GM12878 (cell line): Measurements from ENCODE around the gene HHAT. TPM values are rescaled to one million over a fixed set of nuclear protein-coding genes. Genes with fewer than 3 reads are reported as not detected.

Source experiments
- ATAC-seq: fragments of 200-7000 bp; cut with Tn5 transposase; 3 replicates; pipeline ENCODE4 v1.9.1; 2020; ENCODE audit warnings: mild to moderate bottlenecking, moderate library complexity
- BruUV-seq: library from RNA; stranded (reverse); fragments of 400-500 nt; replicated peaks from 2 replicates; lab custom pipeline; 2021; lab: Mats Ljungman, UMichigan
- CTCF ChIA-PET: fragments of 300-600 bp; sonication (Branson Sonifier 250); formaldehyde crosslinking; extraction: SDS; loops from one replicate; lab custom pipeline; 2021; ENCODE audit warnings: inconsistent platforms; lab: Yijun Ruan, JAX
- POLR2A ChIA-PET: fragments of 350-600 bp; formaldehyde crosslinking; extraction: SDS; loops from one replicate; lab custom pipeline; 2021; ENCODE audit warnings: inconsistent platforms; lab: Charles Lee
- RAD21 ChIA-PET: fragments of 300-600 bp; sonication (Branson Sonifier 250); formaldehyde crosslinking; loops from one replicate; lab custom pipeline; 2023; ENCODE audit warnings: antibody characterized with exemption; ENCODE audit not compliant: unreplicated experiment; lab: Charles Lee
- SMC1A ChIA-PET: fragments of 300-600 bp; sonication (Branson Sonifier 250); formaldehyde crosslinking; loops from one replicate; lab custom pipeline; 2023; ENCODE audit not compliant: unreplicated experiment, uncharacterized antibody; lab: Charles Lee
- DNase-seq: peaks from one replicate; pipeline ENCODE4 v3.0.0-alpha.2; 2011; ENCODE audit warnings: low read depth, low spot score
- FAIRE-seq: peaks from 3 replicates; lab custom pipeline; 2011; peaks lifted over from hg19 to GRCh38; lab: Jason Lieb, UNC
- H2AFZ ChIP-seq: 2 replicates; pipeline ENCODE4 v1.6.0; 2011; ENCODE audit warnings: low read depth, low read length, control low read depth; ENCODE audit not compliant: control insufficient read depth
- H3K27ac ChIP-seq: 2 replicates; pipeline ENCODE4 v1.5.1; 2011; ENCODE audit warnings: control low read depth; ENCODE audit not compliant: control insufficient read depth, insufficient read depth
- H3K27me3 ChIP-seq, 2 experiments: replicated peaks in 1 of 2; 2 replicates each; pipeline versions ENCODE4 v1.6.0 to v1.6.1; 2011; ENCODE audit warnings: low read length in 1 of 2; ENCODE audit not compliant: control insufficient read depth in 2 of 2, insufficient read depth in 2 of 2
- H3K36me3 ChIP-seq, 2 experiments: 2 replicates each; pipeline ENCODE4 v1.5.1; 2011; ENCODE audit warnings: low read length in 1 of 2; ENCODE audit not compliant: control insufficient read depth in 2 of 2, insufficient read depth in 2 of 2
- H3K4me1 ChIP-seq: 2 replicates; pipeline ENCODE4 v1.6.1; 2011; ENCODE audit warnings: mild to moderate bottlenecking, low read length, moderate library complexity, mixed read lengths; ENCODE audit not compliant: control insufficient read depth, insufficient read depth
- H3K4me2 ChIP-seq: 2 replicates; pipeline ENCODE4 v1.6.0; 2011; ENCODE audit warnings: control low read depth; ENCODE audit not compliant: control insufficient read depth, insufficient read depth
- H3K4me3 ChIP-seq: fragments of 200-600 bp; sonication (generic); 2 replicates; pipeline ENCODE4 v1.5.1; 2016
- H3K79me2 ChIP-seq: 2 replicates; pipeline ENCODE4 v1.6.0; 2011; ENCODE audit warnings: low read length; ENCODE audit not compliant: control insufficient read depth, insufficient read depth
- H3K9ac ChIP-seq: 2 replicates; pipeline ENCODE4 v1.8.0; 2011; ENCODE audit warnings: low read length, control low read depth, mixed read lengths; ENCODE audit not compliant: control insufficient read depth, insufficient read depth
- H3K9me3 ChIP-seq: replicated peaks from 3 replicates; pipeline ENCODE4 v1.5.1; 2011; ENCODE audit warnings: mild to moderate bottlenecking, low read length; ENCODE audit not compliant: control insufficient read depth, insufficient read depth
- H4K20me1 ChIP-seq: 2 replicates; pipeline ENCODE4 v1.6.0; 2011; ENCODE audit not compliant: control insufficient read depth, insufficient read depth
- FOXK2 ChIP-seq: fragments of 450-650 bp; IDR thresholded peaks from 2 replicates; pipeline ENCODE4 v1.6.1; 2017; ENCODE audit warnings: mild to moderate bottlenecking, moderate library complexity
- HDAC6 ChIP-seq: fragments of 200-600 bp; sonication (generic); IDR thresholded peaks from one replicate; pipeline ENCODE4 v1.8.0; 2017; ENCODE audit warnings: antibody characterized with exemption; ENCODE audit not compliant: unreplicated experiment
- IKZF2 ChIP-seq, 2 experiments: fragments of 450-650 bp; IDR thresholded peaks; 2 replicates each; pipeline ENCODE4 v1.6.1; 2017; ENCODE audit warnings: mild to moderate bottlenecking in 2 of 2, moderate library complexity in 2 of 2
- NKRF ChIP-seq: fragments of 450-650 bp; conservative IDR thresholded peaks from 2 replicates; pipeline ENCODE4 v1.6.1; 2017; ENCODE audit warnings: mild to moderate bottlenecking, moderate library complexity
- RELB ChIP-seq: fragments of 450-650 bp; IDR thresholded peaks from 2 replicates; pipeline ENCODE4 v1.6.1; 2017; ENCODE audit warnings: low read depth, mild to moderate bottlenecking, moderate library complexity
- RFX5 ChIP-seq: IDR thresholded peaks from 2 replicates; pipeline ENCODE4 v1.6.1; 2011; ENCODE audit warnings: low read depth, low read length, improper control_type of control experiment
- SMC3 ChIP-seq: IDR thresholded peaks from 2 replicates; pipeline ENCODE4 v1.6.1; 2011; ENCODE audit warnings: low read length, improper control_type of control experiment, borderline replicate concordance
- USF1 ChIP-seq: IDR thresholded peaks from 2 replicates; pipeline ENCODE4 v1.6.1; 2011; ENCODE audit warnings: borderline replicate concordance, low read depth, mild to moderate bottlenecking, moderate library complexity, mixed read lengths, low read length; ENCODE audit not compliant: insufficient read depth; ENCODE audit errors: extremely low read length
- WGBS: methylation state at CpG from one replicate; pipeline ENCODE4 v1.1.6; 2016; ENCODE audit warnings: low lambda C conversion rate; ENCODE audit not compliant: insufficient replicate concordance, insufficient coverage; ENCODE audit errors: missing lambda C conversion rate; 5-methylcytosine and 5-hydroxymethylcytosine counted together
- in situ Hi-C: fragments of 300-500 bp; cut with MboI; formaldehyde crosslinking; loops from 9 replicates; pipeline ENCODE4 v1.14.3; 2018; ENCODE audit warnings: mixed read lengths
- intact Hi-C: fragments of 100-400 bp; cut with micrococcal nuclease; formaldehyde crosslinking; loops from one replicate; pipeline ENCODE4 v1.14.2; 2022; ENCODE audit not compliant: unreplicated experiment
- polyA plus RNA-seq, 11 experiments: library from polyadenylated mRNA; depleted of rRNA in 4 of 11; unstranded in 6 of 11; stranded (reverse) in 5 of 11; fragments of >200 nt; fragmentation: Nextera tagmentation in 4 of 11; fragmentation: Illumina TruSeq in 1 of 11; extraction: Ambion mirVana in 4 of 11; extraction: Trizol in 1 of 11; gene quantifications; 1 replicate in 1 of 11; 2 replicates in 10 of 11; pipeline versions ENCODE4 v1.2.1 to v1.2.3, GENCODE V29; 2011 to 2016; ENCODE audit warnings: inconsistent platforms in 2 of 11, missing spikeins in 2 of 11, low read depth in 1 of 11
- total RNA-seq, 4 experiments: library from RNA; depleted of rRNA in 3 of 4; stranded (reverse); fragments of >200 nt in 3 of 4; fragmentation: Illumina TruSeq in 1 of 4; extraction: Trizol in 1 of 4; gene quantifications; 2 replicates each; pipeline versions ENCODE4 v1.2.1 to v1.2.3, GENCODE V29; 2013 to 2021

The HHAT gene
- total and polyA plus RNA-seq, 10 of the 15 experiments (the other 5 are each of a cell fraction or from before 2014, with no cell fraction given): 1.2 to 37.6 (median 2.6) TPM

- Histone ChIP-seq H4K20me1 (no peaks in the 10 kb centered on the region), H3K27me3 (no peaks in the 10 kb centered on the region), H3K9ac (no peak overlapping the region), H2AFZ (no peak overlapping the region), H3K4me2 (no peak overlapping the region), H3K27ac (no peak overlapping the region), H3K4me3 (no peak overlapping the region), H3K4me1 (no peaks in the 10 kb centered on the region), H3K79me2 (no peaks in the 10 kb centered on the region), H3K36me3 (no peaks in the 10 kb centered on the region), H3K9me3 (no peaks in the 10 kb centered on the region)
- FAIRE-seq (no peak), DNase-seq (no peak), ATAC-seq (no peak)
- ChIA-PET POLR2A (no interaction called here), CTCF (no interaction called here), SMC1A (no interaction called here), RAD21 (no interaction called here)
- no TSS peak for BruUV-seq
- intact Hi-C loops: no loop called here
- WGBS: 53% methylated on average over 6 of the region's 6 CpGs
- no peak for TF ChIP-seq RFX5
- no peak for TF ChIP-seq IKZF2 (IDR thresholded peaks at IDR 0.05)
- in situ Hi-C loops: no loop called here
Measured at GRCh38 chr1:210621712-210622111, 293.0 kb downstream of the HHAT start.

GRCh38 chr1:210624722-210625121, 296.0 kb downstream of the HHAT start:
- WGBS: 58% methylated on average over 1 of the region's 1 CpG
- Histone ChIP-seq H2AFZ (no peak overlapping the region), H4K20me1 (no peaks in the 10 kb centered on the region), H3K27me3 (no peaks in the 10 kb centered on the region), H3K4me3 (no peak overlapping the region), H3K36me3 (no peaks in the 10 kb centered on the region), H3K27ac (no peak overlapping the region), H3K4me1 (no peaks in the 10 kb centered on the region), H3K9me3 (no peaks in the 10 kb centered on the region), H3K79me2 (no peaks in the 10 kb centered on the region)
- SMC1A ChIA-PET: interaction anchor here (1.2 kb wide), 1 partner anchor 11 kb away, joined by 3 read pairs; no protein-coding TSS in a partner anchor
- DNase-seq: no peak
- ATAC-seq: no peak
- RAD21 ChIA-PET: no interaction called here
- no TSS peak for BruUV-seq
- CTCF ChIA-PET: no interaction called here
- in situ Hi-C loops: no loop called here
- POLR2A ChIA-PET: interaction anchor here (0.5 kb wide), 1 partner anchor 249 kb away, joined by 5 read pairs; no protein-coding TSS in a partner anchor
- no peak for FAIRE-seq
- TF ChIP-seq FOXK2: no peak
- no peak for TF ChIP-seq NKRF
- no peak for TF ChIP-seq SMC3
- TF ChIP-seq RELB: no peak
- TF ChIP-seq USF1: no peak
- TF ChIP-seq HDAC6: no peak
- TF ChIP-seq, all 136 proteins: peak for 0
- H3K4me2 ChIP-seq: no peak overlapping the region
- intact Hi-C loops: no loop called here
- H3K9ac ChIP-seq: no peak overlapping the region
